SJSA1 (cell line): ENCODE measurements around the gene ZNF534. TPM values are rescaled to one million over a fixed set of nuclear protein-coding genes. Genes with fewer than 3 reads are reported as not detected.

Experiments
- DNase-seq, 2 experiments: peaks; one replicate each; pipeline ENCODE4 v3.0.0-alpha.2; 2015 to 2020; ENCODE audit warnings: low spot score in 2 of 2, low read depth in 1 of 2
- H3K27ac ChIP-seq: fragments of 250-450 bp; sonication (Bioruptor Pico); 2 replicates; pipeline ENCODE4 v1.5.1; 2020; ENCODE audit warnings: mild to moderate bottlenecking, moderate library complexity
- H3K27me3 ChIP-seq: fragments of 250-450 bp; sonication (Bioruptor Pico); replicated peaks from 2 replicates; pipeline ENCODE4 v1.5.1; 2020; ENCODE audit warnings: mild to moderate bottlenecking, moderate library complexity
- H3K36me3 ChIP-seq: fragments of 250-450 bp; sonication (Bioruptor Pico); 2 replicates; pipeline ENCODE4 v1.5.1; 2020; ENCODE audit warnings: mild to moderate bottlenecking
- H3K4me1 ChIP-seq: fragments of 250-450 bp; sonication (Bioruptor Pico); replicated peaks from 2 replicates; pipeline ENCODE4 v1.6.1; 2021; ENCODE audit warnings: mild to moderate bottlenecking
- H3K4me3 ChIP-seq: fragments of 250-450 bp; sonication (Bioruptor Pico); 2 replicates; pipeline ENCODE4 v1.5.1; 2020; ENCODE audit warnings: mild to moderate bottlenecking
- H3K9me3 ChIP-seq: fragments of 250-450 bp; sonication (Bioruptor Pico); replicated peaks from 2 replicates; pipeline ENCODE4 v1.5.1; 2020; ENCODE audit warnings: mild to moderate bottlenecking
- total RNA-seq: library from RNA; depleted of rRNA; stranded (reverse); fragments of >200 nt; shearing (Covaris generic); gene quantifications from 2 replicates; pipeline ENCODE4 v1.2.3, GENCODE V29; 2014; rRNA removed

Gene ZNF534
- total RNA-seq: not detected in 2 replicates

DNA sequence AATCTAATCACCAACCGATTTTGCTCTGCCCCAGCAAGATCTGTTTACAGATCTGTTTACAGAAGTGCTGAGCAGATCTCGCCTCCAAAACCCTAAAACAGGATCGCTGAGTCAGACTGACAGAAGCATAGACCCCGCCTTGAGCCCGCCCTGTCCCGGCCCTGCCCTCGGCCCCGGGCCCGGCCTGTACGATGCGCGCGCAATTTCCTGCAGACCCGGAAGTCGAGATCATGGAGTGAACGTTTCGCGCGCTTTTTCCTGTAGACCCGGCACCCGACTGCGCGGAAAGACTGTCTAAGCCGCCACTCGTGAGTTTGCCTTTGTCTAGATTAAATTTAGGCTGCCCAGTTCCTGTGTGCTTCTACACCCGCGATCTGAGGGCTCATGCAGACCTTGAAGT is at the start of gene ZNF534:
Gene ZNF534 (plus strand): TSS at position 212 of the 400 bp plus-strand sequence. CDS start 2,327 bp downstream, outside the sequence.
- Histone ChIP-seq H3K4me3 (no peak within 1 kb of the TSS), H3K27me3 (no peaks in the 10 kb centered on the region), H3K36me3 (no peaks in the 10 kb centered on the region), H3K27ac (no peak within 1 kb of the TSS), H3K9me3 (peaks cover 4% of the 10 kb centered on the region; the same call in 1 of the 2 replicates), H3K4me1 (no peaks in the 10 kb centered on the region)
- no peak for DNase-seq

DNA sequence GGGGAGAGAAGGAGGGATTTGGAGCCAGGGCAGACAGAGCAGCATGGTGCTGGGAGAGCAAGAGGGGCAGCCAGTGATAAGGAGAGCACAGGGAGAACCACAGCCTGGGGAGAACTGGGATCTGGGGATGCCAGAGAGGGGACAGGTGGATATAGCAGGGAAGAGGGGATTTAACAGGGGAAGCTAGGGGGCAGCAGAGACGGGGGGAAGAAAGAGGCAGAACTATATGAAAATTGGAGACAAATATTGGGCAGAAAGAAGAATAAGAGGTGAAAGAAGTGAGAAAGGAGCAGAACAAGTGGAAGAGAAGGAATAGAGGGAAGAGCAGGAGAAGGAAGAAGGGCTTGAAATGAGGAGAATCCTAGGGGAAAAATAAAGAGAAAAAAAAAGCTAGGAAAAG is 37.8 kb upstream of the ZNF534 start:
- no peaks in the 10 kb centered on the region for H3K4me1 ChIP-seq
- H3K27ac ChIP-seq: no peak overlapping the region
- no peak for DNase-seq
- peaks cover 12% of the 10 kb centered on the region; the same call in 1 of the 2 replicates for H3K9me3 ChIP-seq
- no peak overlapping the region for H3K4me3 ChIP-seq
- H3K36me3 ChIP-seq: peaks cover 14% of the 10 kb centered on the region
- no peaks in the 10 kb centered on the region for H3K27me3 ChIP-seq

DNA sequence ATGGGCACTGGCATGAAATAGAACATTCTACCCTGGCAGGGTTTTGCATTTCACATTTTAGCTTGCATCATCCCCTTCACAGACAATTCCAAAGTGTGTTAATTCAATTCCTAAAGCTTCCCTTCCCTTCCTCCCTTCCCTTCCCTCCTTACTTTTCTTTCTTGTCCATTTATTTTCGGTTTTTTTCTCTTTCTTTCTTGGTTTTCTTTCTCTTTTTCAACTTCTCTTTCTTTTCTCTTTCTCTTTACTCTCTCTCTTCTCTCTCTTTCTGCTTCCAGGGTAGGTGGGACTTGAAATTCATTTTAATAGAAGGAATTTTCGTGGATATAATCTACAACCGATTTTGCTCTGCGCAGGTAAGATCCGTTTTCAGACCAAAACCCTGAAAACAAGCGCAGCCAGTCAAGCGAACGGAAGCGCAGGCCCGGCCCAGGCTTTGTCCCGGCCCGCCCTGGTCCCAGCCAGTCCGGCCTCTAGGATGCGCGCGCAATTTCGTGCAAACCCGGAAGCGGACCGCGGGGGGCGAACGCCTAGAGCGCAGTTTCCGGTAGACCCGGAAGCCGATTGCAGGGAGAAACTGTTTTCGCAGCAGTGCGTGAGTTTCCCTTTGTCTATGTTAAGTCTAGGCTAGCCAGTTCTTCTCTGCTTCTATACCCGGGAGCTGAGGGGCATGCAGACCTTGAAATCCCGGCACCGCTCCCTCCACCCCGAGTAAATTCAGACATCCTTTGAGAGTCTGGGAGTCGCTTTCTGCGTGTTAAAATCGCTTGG is 31.5 kb upstream of the ZNF534 start, which contains the start of gene ZNF528:
Gene ZNF528 (plus strand): TSS at position 540 of the 771 bp plus-strand sequence. CDS start 4,165 bp downstream, outside the sequence.
- Histone ChIP-seq H3K9me3 (peaks cover 4% of the 10 kb centered on the region; the same call in 1 of the 2 replicates), H3K27ac (peak within 1 kb of the TSS; percentile 73), H3K36me3 (peaks cover 37% of the 10 kb centered on the region), H3K4me1 (0 out of 2 replicates have a peak, but pooled peaks cover 4% of the 10 kb centered on the region), H3K4me3 (peak within 1 kb of the TSS; percentile 54), H3K27me3 (no peaks in the 10 kb centered on the region)
- DNase-seq: peak; percentile 87 to 97

DNA sequence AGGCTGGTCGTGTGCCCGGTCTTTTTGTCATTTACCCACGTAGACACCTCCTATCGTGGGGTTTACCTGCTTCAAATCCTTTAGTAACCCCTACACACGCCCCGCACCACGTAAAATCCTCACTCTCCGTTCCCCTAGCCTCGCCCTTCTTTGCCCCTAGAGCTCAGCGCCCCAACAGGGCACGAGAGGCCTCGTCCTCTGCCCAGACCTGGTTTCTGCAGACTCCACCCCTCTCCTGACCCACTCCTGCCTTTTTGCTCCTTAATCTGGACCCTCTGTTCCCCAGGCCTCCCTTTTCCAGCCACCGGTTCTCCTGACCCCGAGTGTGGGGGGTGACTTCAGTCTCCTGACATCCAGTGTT is 30.9 kb upstream of the ZNF534 start:
- H3K27ac ChIP-seq: peak overlapping the region; percentile 73
- peaks cover 4% of the 10 kb centered on the region; the same call in 1 of the 2 replicates for H3K9me3 ChIP-seq
- 0 out of 2 replicates have a peak, but pooled peaks cover 4% of the 10 kb centered on the region for H3K4me1 ChIP-seq
- no peaks in the 10 kb centered on the region for H3K27me3 ChIP-seq
- peak in 1 of 2 experiments; percentile 43 for DNase-seq
- H3K36me3 ChIP-seq: peaks cover 43% of the 10 kb centered on the region
- peak overlapping the region; percentile 54 for H3K4me3 ChIP-seq

DNA sequence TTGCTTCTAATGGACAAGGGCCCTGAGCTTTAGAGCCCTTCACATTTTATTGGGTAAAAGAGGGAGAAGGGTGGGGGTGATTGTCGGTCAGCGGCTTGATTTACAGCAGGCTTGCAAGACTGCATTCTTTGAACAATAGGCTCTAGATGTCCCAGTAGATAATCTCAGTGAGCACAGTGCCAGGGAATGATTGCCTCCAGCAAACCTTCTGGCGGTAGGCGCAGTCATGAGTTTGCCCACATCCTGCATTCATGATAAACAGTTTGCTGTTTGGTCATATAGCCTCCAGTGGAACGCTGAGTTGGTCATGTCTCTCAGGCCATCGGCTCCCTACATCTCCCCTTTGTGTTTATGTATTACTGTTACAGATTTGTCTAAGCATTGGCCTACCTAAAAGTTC is 18.7 kb upstream of the ZNF534 start:
- peaks cover 20% of the 10 kb centered on the region for H3K9me3 ChIP-seq
- DNase-seq: no peak
- H3K4me1 ChIP-seq: no peaks in the 10 kb centered on the region
- H3K27me3 ChIP-seq: no peaks in the 10 kb centered on the region
- H3K4me3 ChIP-seq: no peak overlapping the region
- H3K36me3 ChIP-seq: peaks cover 45% of the 10 kb centered on the region
- no peak overlapping the region for H3K27ac ChIP-seq

DNA sequence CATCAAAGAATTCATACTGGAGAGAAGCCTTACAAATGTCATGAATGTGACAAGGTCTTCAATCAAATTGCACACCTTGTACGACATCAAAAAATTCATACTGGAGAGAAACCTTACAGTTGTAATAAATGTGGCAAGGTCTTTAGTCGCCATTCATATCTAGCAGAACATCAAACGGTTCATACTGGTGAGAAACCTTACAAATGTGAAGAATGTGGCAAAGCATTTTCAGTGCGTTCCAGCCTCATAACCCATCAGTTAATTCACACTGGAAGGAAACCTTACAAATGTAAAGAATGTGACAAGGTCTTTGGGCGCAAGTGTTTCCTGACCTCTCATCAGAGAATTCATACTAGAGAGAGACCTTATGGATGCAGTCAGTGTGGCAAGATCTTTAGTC is 13.2 kb upstream of the ZNF534 start:
- H3K4me3 ChIP-seq: no peak overlapping the region
- DNase-seq: no peak
- H3K9me3 ChIP-seq: peaks cover 38% of the 10 kb centered on the region
- no peaks in the 10 kb centered on the region for H3K4me1 ChIP-seq
- H3K27ac ChIP-seq: no peak overlapping the region
- H3K36me3 ChIP-seq: peaks cover 3% of the 10 kb centered on the region; the same call in 1 of the 2 replicates
- H3K27me3 ChIP-seq: no peaks in the 10 kb centered on the region

DNA sequence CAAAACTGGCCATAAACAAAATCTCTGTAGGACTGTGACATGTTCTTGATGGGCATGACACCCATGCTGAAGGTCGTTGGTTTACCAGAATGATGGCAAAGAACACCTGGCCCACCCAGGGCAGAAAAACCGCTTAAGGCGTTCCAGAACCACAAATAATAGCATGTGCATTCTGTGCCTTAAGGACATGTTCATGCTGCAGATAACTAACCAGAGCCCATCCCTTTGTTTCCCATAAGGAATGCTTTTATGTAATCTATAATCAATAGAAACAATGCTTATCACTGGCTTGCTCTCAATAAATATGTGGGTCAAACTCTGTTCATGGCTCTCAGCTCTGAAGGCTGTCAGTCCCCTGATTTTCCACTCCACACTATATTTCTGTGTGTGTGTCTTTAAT is 13.2 kb downstream of the ZNF534 start:
- Histone ChIP-seq H3K27ac (no peak overlapping the region), H3K4me1 (no peaks in the 10 kb centered on the region), H3K27me3 (no peaks in the 10 kb centered on the region), H3K4me3 (no peak overlapping the region), H3K9me3 (peaks cover 17% of the 10 kb centered on the region), H3K36me3 (no peaks in the 10 kb centered on the region)
- no peak for DNase-seq

DNA sequence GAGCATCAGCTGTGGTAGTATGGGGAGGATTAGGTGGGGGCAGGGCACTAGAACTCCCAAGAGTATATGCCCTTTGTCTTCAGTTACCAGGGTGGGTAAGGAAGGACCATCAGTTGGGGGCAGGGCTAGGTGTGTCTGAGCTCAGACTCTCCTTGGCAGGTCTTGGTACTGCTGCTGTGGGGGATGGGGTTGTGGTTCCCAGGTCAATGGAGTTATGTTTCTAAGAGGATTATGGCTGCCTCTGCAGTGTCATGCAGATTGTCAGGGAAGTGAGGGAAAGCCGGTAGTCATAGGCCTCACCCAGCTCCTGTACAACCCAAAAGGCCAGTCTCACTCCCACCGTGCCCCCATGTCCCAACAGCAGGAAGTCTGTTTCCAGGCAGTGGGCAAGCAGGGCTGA is 15.6 kb downstream of the ZNF534 start:
- Histone ChIP-seq H3K4me1 (no peaks in the 10 kb centered on the region), H3K27me3 (no peaks in the 10 kb centered on the region), H3K9me3 (peaks cover 16% of the 10 kb centered on the region), H3K4me3 (no peak overlapping the region), H3K36me3 (no peaks in the 10 kb centered on the region), H3K27ac (no peak overlapping the region)
- DNase-seq: no peak

DNA sequence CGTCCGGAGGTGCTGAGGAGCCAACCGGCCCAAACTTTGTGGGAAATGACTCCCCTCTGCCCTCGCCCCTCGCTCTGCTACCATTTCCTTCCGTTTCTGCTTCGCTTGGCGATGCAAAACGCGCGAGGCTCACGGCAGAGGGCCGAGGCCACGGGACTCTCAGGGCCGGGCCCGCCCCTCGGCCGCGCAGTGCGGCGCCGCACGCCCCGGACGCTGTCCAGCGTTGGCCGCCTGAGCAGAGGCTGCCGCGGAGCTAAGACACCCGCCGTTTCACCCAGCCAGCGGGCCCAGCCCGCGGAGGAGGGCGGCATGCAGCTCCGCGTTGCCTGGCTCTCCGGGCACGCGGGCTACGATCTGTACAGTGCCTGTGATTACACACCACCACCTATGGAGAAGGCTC is 22.3 kb downstream of the ZNF534 start:
- Histone ChIP-seq H3K9me3 (peaks cover 23% of the 10 kb centered on the region; the same call in 1 of the 2 replicates), H3K27me3 (no peaks in the 10 kb centered on the region), H3K36me3 (no peaks in the 10 kb centered on the region), H3K27ac (no peak overlapping the region), H3K4me1 (no peaks in the 10 kb centered on the region), H3K4me3 (no peak overlapping the region)
- no peak for DNase-seq

DNA sequence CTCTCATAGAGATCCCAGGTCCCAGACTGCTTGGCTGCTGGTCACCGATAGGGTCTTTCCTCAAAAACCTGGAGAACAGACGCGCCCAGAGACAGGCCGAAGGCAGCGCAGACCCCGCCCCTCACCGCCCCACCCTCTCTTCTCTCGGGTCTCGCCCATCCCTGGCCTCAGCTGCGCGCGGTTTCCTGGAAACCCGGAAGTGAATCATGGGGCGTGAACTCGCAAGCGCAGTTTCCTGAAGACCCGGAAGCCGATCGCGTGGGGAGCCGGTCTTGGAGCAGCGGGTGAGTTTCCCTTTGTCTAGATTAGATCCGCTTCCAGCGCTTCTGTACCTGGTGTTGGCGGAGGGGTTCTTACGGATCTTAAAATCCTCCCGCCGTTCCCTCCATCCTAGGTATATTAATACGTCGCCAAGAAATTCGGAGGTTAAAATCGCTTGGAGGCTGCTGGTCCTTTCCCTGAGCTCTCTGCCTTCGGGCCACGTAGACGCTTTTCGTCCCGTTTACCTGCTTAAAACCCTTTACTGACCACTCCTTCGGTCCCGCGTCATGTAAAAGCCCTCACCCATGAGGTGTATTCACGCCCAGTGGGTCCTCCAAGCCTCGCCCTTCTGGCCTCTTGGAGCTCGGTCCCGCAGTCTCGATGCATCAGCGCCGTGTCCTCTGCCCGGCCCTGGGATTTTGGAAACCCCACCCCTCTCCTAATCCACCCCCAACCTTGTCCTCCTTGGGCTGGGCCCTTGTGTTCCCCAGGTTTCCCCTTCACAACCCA is 24.6 kb downstream of the ZNF534 start, which contains the start of gene ZNF578:
Gene ZNF578 (plus strand): TSS at position 230 of the 771 bp plus-strand sequence. CDS start 48,293 bp downstream, outside the sequence.
- DNase-seq: peak; percentile 3 to 51
- no peaks in the 10 kb centered on the region for H3K4me1 ChIP-seq
- peak within 1 kb of the TSS; percentile 31 for H3K4me3 ChIP-seq
- peaks cover 30% of the 10 kb centered on the region for H3K9me3 ChIP-seq
- no peak within 1 kb of the TSS for H3K27ac ChIP-seq
- no peaks in the 10 kb centered on the region for H3K27me3 ChIP-seq
- no peaks in the 10 kb centered on the region for H3K36me3 ChIP-seq

DNA sequence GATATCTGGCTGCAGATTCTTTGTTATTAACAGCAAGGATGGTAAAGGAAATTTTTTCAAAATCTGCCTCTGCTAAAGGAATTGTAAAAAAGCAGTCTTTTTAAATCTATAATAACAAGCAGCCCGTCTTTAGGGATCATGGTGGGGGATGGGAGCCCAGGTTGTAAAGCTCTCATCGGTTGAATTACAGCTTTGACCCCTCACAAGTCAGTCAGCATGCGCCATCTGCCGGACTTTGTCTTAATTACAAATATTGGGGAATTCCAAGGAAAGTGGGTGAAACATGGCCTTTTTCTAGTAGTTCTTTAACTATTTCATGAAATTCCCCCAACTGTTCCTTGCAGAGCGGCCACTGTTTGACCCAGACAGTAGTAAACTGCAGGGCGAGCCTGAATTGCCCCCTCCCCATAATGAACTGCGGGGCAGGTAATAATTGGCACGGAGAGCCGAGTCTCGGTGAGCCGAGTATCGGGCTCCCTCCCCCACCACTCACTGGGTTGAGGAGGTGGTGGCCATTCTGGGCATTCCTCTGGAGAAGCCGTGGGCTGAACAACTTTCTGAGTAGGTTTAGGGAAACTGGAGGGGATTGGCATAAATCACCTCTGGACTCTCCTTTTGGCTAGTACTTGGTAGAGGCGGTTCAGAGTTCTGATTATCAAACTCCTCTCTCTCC is 36.0 kb downstream of the ZNF534 start:
- DNase-seq: no peak
- no peaks in the 10 kb centered on the region for H3K27me3 ChIP-seq
- peaks cover 10% of the 10 kb centered on the region for H3K9me3 ChIP-seq
- no peak overlapping the region for H3K4me3 ChIP-seq
- no peaks in the 10 kb centered on the region for H3K36me3 ChIP-seq
- no peak overlapping the region for H3K27ac ChIP-seq
- no peaks in the 10 kb centered on the region for H3K4me1 ChIP-seq

DNA sequence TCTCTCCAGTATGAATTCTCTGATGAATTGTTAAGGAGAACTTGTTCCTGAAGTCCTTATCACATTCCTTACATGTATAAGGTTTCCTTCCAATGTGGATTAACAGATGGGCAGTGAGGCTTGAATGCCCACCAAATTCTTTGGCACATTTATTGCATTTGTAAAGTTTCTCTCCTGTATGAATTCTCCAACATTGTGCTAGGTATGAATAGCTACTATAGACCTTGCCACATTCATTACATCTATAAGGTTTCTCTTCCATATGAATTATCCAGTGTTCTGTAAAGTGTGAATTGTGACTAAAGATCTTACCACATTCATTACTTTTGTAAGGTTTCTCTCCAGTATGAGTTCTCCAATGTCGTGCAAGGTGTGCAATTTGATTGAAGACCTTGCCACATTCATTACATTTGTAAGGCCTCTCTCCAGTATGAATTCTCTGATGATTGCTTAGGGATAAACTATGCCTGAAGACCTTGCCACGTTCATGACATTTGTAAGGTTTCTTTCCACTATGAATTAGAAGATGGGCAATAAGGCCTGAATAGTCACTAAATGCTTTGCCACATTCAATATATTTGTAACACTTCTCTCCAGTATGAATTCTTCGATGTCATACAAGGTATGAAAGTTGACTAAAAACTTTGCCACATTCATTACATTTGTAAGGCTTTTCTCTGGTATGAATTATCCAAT is 44.9 kb downstream of the ZNF534 start:
- H3K27me3 ChIP-seq: no peaks in the 10 kb centered on the region
- H3K9me3 ChIP-seq: peaks cover 30% of the 10 kb centered on the region
- no peak for DNase-seq
- H3K4me1 ChIP-seq: no peaks in the 10 kb centered on the region
- H3K4me3 ChIP-seq: no peak overlapping the region
- H3K36me3 ChIP-seq: no peaks in the 10 kb centered on the region
- no peak overlapping the region for H3K27ac ChIP-seq
